IMR-90 (cell line): ENCODE results near the gene PITPNB. TPM values are rescaled to one million over a fixed set of nuclear protein-coding genes. Genes with fewer than 3 reads are reported as not detected.

Experiments
- ATAC-seq: fragments of 200-7000 bp; cut with Tn5 transposase; 2 replicates; pipeline ENCODE4 v1.9.1; 2020; ENCODE audit warnings: low read depth, mild to moderate bottlenecking, moderate library complexity
- BruUV-seq: library from RNA; stranded (reverse); fragments of 400-500 nt; replicated peaks from 2 replicates; lab custom pipeline; 2021; lab: Mats Ljungman, UMichigan
- CTCF ChIA-PET: fragments of 300-600 bp; formaldehyde crosslinking; extraction: SDS; loops from one replicate; lab custom pipeline; 2021; ENCODE audit warnings: antibody characterized with exemption; lab: Yijun Ruan, JAX
- POLR2A ChIA-PET: fragments of 300-600 bp; sonication (Branson Sonifier 250); formaldehyde crosslinking; loops from one replicate; lab custom pipeline; 2022; ENCODE audit warnings: antibody characterized with exemption; ENCODE audit not compliant: unreplicated experiment; lab: Charles Lee
- DNase-seq: peaks from one replicate; pipeline ENCODE4 v3.0.0; 2013
- H2AFZ ChIP-seq: replicated peaks from 2 replicates; pipeline ENCODE3; 2013; ENCODE audit warnings: low read length, mild to moderate bottlenecking; ENCODE audit not compliant: poor library complexity
- H2AK5ac ChIP-seq: 2 replicates; pipeline ENCODE4 v1.6.1; 2013; ENCODE audit warnings: low read depth, low read length, inconsistent platforms
- H2AK9ac ChIP-seq: replicated peaks from 2 replicates; pipeline ENCODE3; 2013; ENCODE audit warnings: mild to moderate bottlenecking, low read depth, low read length, moderate library complexity; ENCODE audit not compliant: poor library complexity
- H2BK120ac ChIP-seq: 2 replicates; pipeline ENCODE4 v1.6.1; 2013; ENCODE audit warnings: low read depth, low read length, inconsistent platforms
- H2BK15ac ChIP-seq: 3 replicates; pipeline ENCODE4 v1.6.1; 2013; ENCODE audit warnings: low read depth, low read length, inconsistent platforms
- H2BK20ac ChIP-seq: 2 replicates; pipeline ENCODE4 v1.6.1; 2013; ENCODE audit warnings: low read depth, mild to moderate bottlenecking, inconsistent platforms, low read length, moderate library complexity
- H2BK5ac ChIP-seq: 2 replicates; pipeline ENCODE4 v1.6.1; 2013; ENCODE audit warnings: mild to moderate bottlenecking, low read depth, low read length, inconsistent platforms; ENCODE audit not compliant: poor library complexity, severe bottlenecking
- H3K14ac ChIP-seq: replicated peaks from 2 replicates; pipeline ENCODE4 v1.6.1; 2013; ENCODE audit warnings: low read depth, low read length, inconsistent platforms
- H3K18ac ChIP-seq: 2 replicates; pipeline ENCODE4 v1.6.1; 2013; ENCODE audit warnings: low read depth, low read length, control low read depth
- H3K23ac ChIP-seq: 2 replicates; pipeline ENCODE4 v1.6.1; 2013; ENCODE audit warnings: low read depth, low read length, inconsistent platforms
- H3K27ac ChIP-seq: 2 replicates; pipeline ENCODE4 v1.5.1; 2013; ENCODE audit warnings: mild to moderate bottlenecking, control low read depth, low read length; ENCODE audit not compliant: insufficient read depth
- H3K27me3 ChIP-seq: 2 replicates; pipeline ENCODE4 v1.6.1; 2013; ENCODE audit warnings: low read length; ENCODE audit not compliant: control insufficient read depth, insufficient read depth
- H3K36me3 ChIP-seq: 2 replicates; pipeline ENCODE4 v1.6.1; 2013; ENCODE audit warnings: low read length, mixed read lengths; ENCODE audit not compliant: control insufficient read depth, insufficient read depth
- H3K4ac ChIP-seq: 2 replicates; pipeline ENCODE4 v1.6.1; 2013; ENCODE audit warnings: low read depth, low read length, inconsistent platforms
- H3K4me1 ChIP-seq: 2 replicates; pipeline ENCODE4 v1.6.1; 2013; ENCODE audit warnings: low read length, mixed read lengths; ENCODE audit not compliant: control insufficient read depth, insufficient read depth
- H3K4me2 ChIP-seq: 2 replicates; pipeline ENCODE4 v1.6.1; 2013; ENCODE audit warnings: low read depth, mild to moderate bottlenecking, control low read depth, low read length, moderate library complexity
- H3K4me3 ChIP-seq: 2 replicates; pipeline ENCODE4 v1.5.1; 2013; ENCODE audit warnings: low read depth, mild to moderate bottlenecking, control low read depth, low read length, moderate library complexity; ENCODE audit not compliant: insufficient read depth
- H3K56ac ChIP-seq: 2 replicates; pipeline ENCODE4 v1.6.1; 2013; ENCODE audit warnings: low read length, inconsistent platforms; ENCODE audit not compliant: insufficient read depth; ENCODE audit errors: extremely low read depth
- H3K79me1 ChIP-seq, 2 experiments: 2 replicates each; pipeline ENCODE4 v1.6.1; 2013; ENCODE audit warnings: low read length in 2 of 2, inconsistent platforms in 1 of 2, low read depth in 1 of 2
- H3K9ac ChIP-seq: 2 replicates; pipeline ENCODE4 v1.6.1; 2013; ENCODE audit warnings: low read depth, low read length, control low read depth
- H3K9me1 ChIP-seq: 2 replicates; pipeline ENCODE4 v1.6.1; 2013; ENCODE audit warnings: low read length, inconsistent platforms; ENCODE audit not compliant: insufficient read depth
- H3K9me3 ChIP-seq: 2 replicates; pipeline ENCODE4 v1.6.1; 2013; ENCODE audit warnings: low read length; ENCODE audit not compliant: control insufficient read depth, insufficient read depth
- H4K20me1 ChIP-seq: 2 replicates; pipeline ENCODE4 v1.6.1; 2013; ENCODE audit warnings: low read length, inconsistent platforms; ENCODE audit not compliant: insufficient read depth
- H4K5ac ChIP-seq: 2 replicates; pipeline ENCODE4 v1.6.1; 2013; ENCODE audit warnings: mild to moderate bottlenecking, low read depth, low read length, control low read depth
- H4K8ac ChIP-seq, 2 experiments: 2 replicates each; pipeline ENCODE4 v1.6.1; 2013; ENCODE audit warnings: low read depth in 2 of 2, low read length in 2 of 2, control low read depth in 1 of 2, inconsistent platforms in 1 of 2
- H4K91ac ChIP-seq: 2 replicates; pipeline ENCODE4 v1.6.1; 2013; ENCODE audit warnings: low read depth, low read length, inconsistent platforms; ENCODE audit not compliant: insufficient read depth
- BHLHE40 ChIP-seq: fragments of 150-350 bp; IDR thresholded peaks from 2 replicates; pipeline ENCODE4 v1.6.1; 2016; ENCODE audit warnings: mild to moderate bottlenecking, low read depth, low read length
- CHD1 ChIP-seq: IDR thresholded peaks from 2 replicates; pipeline ENCODE4 v1.6.1; 2012; ENCODE audit warnings: low read depth, low read length, improper control_type of control experiment
- ELK1 ChIP-seq: fragments of 150-350 bp; IDR thresholded peaks from 2 replicates; pipeline ENCODE4 v1.6.1; 2016; ENCODE audit warnings: low read depth, mild to moderate bottlenecking, low read length, moderate library complexity, borderline replicate concordance
- FOS ChIP-seq: fragments of 150-350 bp; IDR thresholded peaks from 2 replicates; pipeline ENCODE4 v1.6.1; 2016; ENCODE audit warnings: low read depth, low read length
- MAFK ChIP-seq: IDR thresholded peaks from 2 replicates; pipeline ENCODE4 v1.6.1; 2012; ENCODE audit warnings: low read depth, low read length, improper control_type of control experiment
- MXI1 ChIP-seq: IDR thresholded peaks from 2 replicates; pipeline ENCODE4 v1.6.1; 2012; ENCODE audit warnings: low read depth, mild to moderate bottlenecking, low read length, moderate library complexity, borderline replicate concordance
- NFE2L2 ChIP-seq: fragments of 150-350 bp; IDR thresholded peaks from 2 replicates; pipeline ENCODE4 v1.6.1; 2016; ENCODE audit warnings: low read depth, mild to moderate bottlenecking, low read length
- POLR2A ChIP-seq: IDR thresholded peaks from 2 replicates; pipeline ENCODE4 v1.6.1; 2012; ENCODE audit warnings: mild to moderate bottlenecking, low read depth, low read length
- RAD21 ChIP-seq: IDR thresholded peaks from 2 replicates; pipeline ENCODE4 v1.6.1; 2012; ENCODE audit warnings: low read length, improper control_type of control experiment
- RCOR1 ChIP-seq: IDR thresholded peaks from 2 replicates; pipeline ENCODE4 v1.6.1; 2012; ENCODE audit warnings: mild to moderate bottlenecking, low read length, improper control_type of control experiment; ENCODE audit not compliant: insufficient replicate concordance
- RFX5 ChIP-seq: IDR thresholded peaks from 2 replicates; pipeline ENCODE4 v1.8.0; 2012; ENCODE audit warnings: low read depth, mild to moderate bottlenecking, low read length, moderate library complexity
- SMC3 ChIP-seq: fragments of 150-350 bp; IDR thresholded peaks from 2 replicates; pipeline ENCODE4 v1.6.1; 2016; ENCODE audit warnings: low read depth, mild to moderate bottlenecking, antibody characterized with exemption, low read length, moderate library complexity
- WGBS, 2 experiments: methylation state at CpG; one replicate each; pipeline versions ENCODE4 v1.1.5 to v1.1.7; 2013; ENCODE audit warnings: missing lambda C conversion rate in 2 of 2; ENCODE audit not compliant: insufficient read length in 1 of 2; ENCODE audit errors: extremely low coverage in 2 of 2; 5-methylcytosine and 5-hydroxymethylcytosine counted together
- dilution Hi-C: fragments of 300-500 bp; cut with HindIII; formaldehyde crosslinking; loops from one replicate; pipeline ENCODE4 v1.14.3; 2018; ENCODE audit warnings: low sequenced_read_pairs; ENCODE audit not compliant: unreplicated experiment
- in situ Hi-C: fragments of 300-500 bp; cut with MboI; formaldehyde crosslinking; loops from 3 replicates; pipeline ENCODE4 v1.14.3; 2019; ENCODE audit warnings: low sequenced_read_pairs, inconsistent platforms, mixed read lengths
- intact Hi-C: fragments of 100-400 bp; cut with micrococcal nuclease; formaldehyde crosslinking; loops from 2 replicates; pipeline ENCODE4 v1.10.0; 2022
- polyA plus RNA-seq, 3 experiments: library from polyadenylated mRNA; depleted of rRNA; stranded (reverse); fragments of >200 nt; gene quantifications; 2 replicates each; pipeline ENCODE4 v1.2.3, GENCODE V29; 2012; ENCODE audit warnings: low replicate concordance in 1 of 3
- total RNA-seq: library from RNA; depleted of rRNA; stranded (reverse); fragments of >200 nt; gene quantifications from 2 replicates; pipeline ENCODE4 v1.2.3, GENCODE V29; 2012
- TF ChIP-seq, protein P1 (sequence below): fragments of 150-350 bp; IDR thresholded peaks from 2 replicates; pipeline ENCODE4 v1.6.1; 2017; ENCODE audit warnings: mild to moderate bottlenecking, antibody characterized with exemption, low read length, low read depth
- TF ChIP-seq, protein P2 (sequence below): conservative IDR thresholded peaks from 2 replicates; pipeline ENCODE4 v1.5.1; 2012; ENCODE audit warnings: mild to moderate bottlenecking, low read depth, low read length, improper control_type of control experiment

PITPNB gene
- total and polyA plus RNA-seq, 2 of the 4 experiments (the other 2 are of a cell fraction), result 19.7 to 54.5 TPM

DNA sequence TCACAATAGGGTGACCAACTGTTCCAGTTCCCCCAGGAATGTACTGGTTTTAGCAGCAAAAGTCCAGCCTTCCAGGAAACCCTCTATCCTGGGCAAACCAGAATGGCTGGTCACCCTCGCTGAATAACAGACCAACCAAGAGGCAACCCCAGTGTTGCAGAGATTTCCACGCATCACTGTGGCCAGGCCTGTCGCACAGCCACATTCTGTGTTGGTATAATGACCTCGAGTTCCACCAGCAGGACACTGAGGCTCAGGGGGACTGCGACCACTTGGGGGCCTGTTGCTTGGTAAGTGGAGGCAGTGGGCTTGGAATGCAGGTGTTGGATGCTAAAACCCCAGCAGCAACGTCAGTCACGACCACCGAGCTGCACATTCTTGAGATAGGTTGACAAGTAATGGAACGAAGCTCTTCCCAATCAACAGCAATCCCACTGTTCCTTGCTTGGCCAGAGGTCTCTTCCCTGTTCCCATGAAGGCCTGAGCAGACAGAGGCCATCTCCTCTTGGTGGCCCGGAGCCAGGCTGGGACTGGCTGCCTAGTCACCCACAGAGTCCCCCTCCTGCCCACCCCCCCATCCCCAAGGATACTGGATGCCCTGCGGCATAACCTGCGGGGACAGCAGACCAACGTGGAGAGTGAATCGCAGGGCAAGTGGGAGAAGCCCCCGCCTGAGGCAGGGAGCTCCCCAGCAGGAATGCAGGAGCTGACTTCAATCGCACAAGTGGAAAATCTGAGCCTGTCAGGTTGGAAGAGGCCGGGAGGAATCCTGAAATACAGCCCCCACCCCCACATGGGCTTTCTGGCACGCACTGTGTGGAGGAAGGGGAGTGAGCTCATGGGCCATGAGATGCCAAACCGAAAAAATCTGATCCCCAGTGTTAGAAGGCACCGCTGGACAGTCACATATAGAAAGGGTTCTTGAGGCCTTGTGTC is 74.1 kb downstream of the PITPNB start:
- Histone ChIP-seq H3K4me1 (peaks cover 12% of the 10 kb centered on the region), H3K79me1 (peaks cover 0 to 29% of the 10 kb centered on the region in 2 experiments; a peak in 3 of 4 replicates), H2BK5ac (no peak overlapping the region), H3K27me3 (no peaks in the 10 kb centered on the region), H3K9me3 (no peaks in the 10 kb centered on the region), H2BK15ac (no peak overlapping the region), H3K9ac (no peak overlapping the region), H3K23ac (no peak overlapping the region), H2BK120ac (no peak overlapping the region), H3K18ac (no peak overlapping the region), H2BK20ac (0 out of 2 replicates have a peak overlapping the region, but pooled peaks have one; percentile 42), H3K27ac (no peak overlapping the region), H3K56ac (no peak overlapping the region), H3K4me2 (no peak overlapping the region), H3K4ac (no peak overlapping the region), H2AK9ac (no peak overlapping the region), H4K8ac (no peak overlapping the region), H3K14ac (no peak overlapping the region), H2AFZ (no peak overlapping the region), H4K20me1 (no peaks in the 10 kb centered on the region), H3K36me3 (peaks cover 16% of the 10 kb centered on the region), H2AK5ac (no peak overlapping the region), H3K9me1 (peaks cover 25% of the 10 kb centered on the region), H4K5ac (no peak overlapping the region), H3K4me3 (no peak overlapping the region), H4K91ac (peak overlapping the region; percentile 22; the same call in 1 of the 2 replicates)
- ATAC-seq (no peak), DNase-seq (no peak)
- in situ Hi-C loops (no loop called here), dilution Hi-C loops (no loop called here), intact Hi-C loops (no loop called here)
- BruUV-seq, result no TSS peak
- CTCF ChIA-PET, result no interaction called here
- 87% methylated on average over 3 of the region's 20 CpGs; no CpG with 5 or more reads in 1 of the 2 experiments for WGBS, 2 experiments
- POLR2A ChIA-PET, result interaction anchor here (0.7 kb wide), 1 partner anchor 19 kb away, joined by 3 read pairs; no protein-coding TSS in a partner anchor
- TF ChIP-seq RAD21 (no peak), MAFK (no peak), FOS (no peak), RCOR1 (no peak), CHD1 (no peak), NFE2L2 (no peak), MXI1 (no peak), SMC3 (no peak), POLR2A (no peak), ELK1 (no peak), RFX5 (no peak), BHLHE40 (no peak)
- TF ChIP-seq, protein P1, sequence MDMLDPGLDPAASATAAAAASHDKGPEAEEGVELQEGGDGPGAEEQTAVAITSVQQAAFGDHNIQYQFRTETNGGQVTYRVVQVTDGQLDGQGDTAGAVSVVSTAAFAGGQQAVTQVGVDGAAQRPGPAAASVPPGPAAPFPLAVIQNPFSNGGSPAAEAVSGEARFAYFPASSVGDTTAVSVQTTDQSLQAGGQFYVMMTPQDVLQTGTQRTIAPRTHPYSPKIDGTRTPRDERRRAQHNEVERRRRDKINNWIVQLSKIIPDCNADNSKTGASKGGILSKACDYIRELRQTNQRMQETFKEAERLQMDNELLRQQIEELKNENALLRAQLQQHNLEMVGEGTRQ, result no peak
- TF ChIP-seq, protein P2, sequence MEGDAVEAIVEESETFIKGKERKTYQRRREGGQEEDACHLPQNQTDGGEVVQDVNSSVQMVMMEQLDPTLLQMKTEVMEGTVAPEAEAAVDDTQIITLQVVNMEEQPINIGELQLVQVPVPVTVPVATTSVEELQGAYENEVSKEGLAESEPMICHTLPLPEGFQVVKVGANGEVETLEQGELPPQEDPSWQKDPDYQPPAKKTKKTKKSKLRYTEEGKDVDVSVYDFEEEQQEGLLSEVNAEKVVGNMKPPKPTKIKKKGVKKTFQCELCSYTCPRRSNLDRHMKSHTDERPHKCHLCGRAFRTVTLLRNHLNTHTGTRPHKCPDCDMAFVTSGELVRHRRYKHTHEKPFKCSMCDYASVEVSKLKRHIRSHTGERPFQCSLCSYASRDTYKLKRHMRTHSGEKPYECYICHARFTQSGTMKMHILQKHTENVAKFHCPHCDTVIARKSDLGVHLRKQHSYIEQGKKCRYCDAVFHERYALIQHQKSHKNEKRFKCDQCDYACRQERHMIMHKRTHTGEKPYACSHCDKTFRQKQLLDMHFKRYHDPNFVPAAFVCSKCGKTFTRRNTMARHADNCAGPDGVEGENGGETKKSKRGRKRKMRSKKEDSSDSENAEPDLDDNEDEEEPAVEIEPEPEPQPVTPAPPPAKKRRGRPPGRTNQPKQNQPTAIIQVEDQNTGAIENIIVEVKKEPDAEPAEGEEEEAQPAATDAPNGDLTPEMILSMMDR, result no peak
